SH-SY5Y (cell line): ENCODE results near the gene LCN10.

Source experiments
- GATA2 ChIP-seq: IDR thresholded peaks from 2 replicates; pipeline ENCODE4 v1.6.1; 2011; ENCODE audit warnings: mild to moderate bottlenecking, low read depth, low read length
- GATA3 ChIP-seq: IDR thresholded peaks from 2 replicates; pipeline ENCODE4 v1.6.1; 2011; ENCODE audit warnings: low read depth, mild to moderate bottlenecking, low read length, moderate library complexity

GRCh38 chr9:136714893-136715274 lies 27.9 kb downstream of the LCN10 start:
- TF ChIP-seq GATA2 (no peak), GATA3 (no peak)
